Stimulated activated CD4-positive, alpha-beta T cell treated with anti-CD3 and anti-CD28 coated beads, Interleukin-4, amount 100 ng/mL, for 4 hours (primary cell): Measurements from ENCODE around the gene NUMBL.
"Not testable (repeated sequence)": the region's sequence is repeated elsewhere in the genome, so short reads cannot be mapped to it uniquely, and the experiment has no call there.

Source experiments
- DNase-seq, 2 experiments: peaks; one replicate each; pipeline ENCODE4 v3.0.0-alpha.2; 2020

NUMBL gene

DNA sequence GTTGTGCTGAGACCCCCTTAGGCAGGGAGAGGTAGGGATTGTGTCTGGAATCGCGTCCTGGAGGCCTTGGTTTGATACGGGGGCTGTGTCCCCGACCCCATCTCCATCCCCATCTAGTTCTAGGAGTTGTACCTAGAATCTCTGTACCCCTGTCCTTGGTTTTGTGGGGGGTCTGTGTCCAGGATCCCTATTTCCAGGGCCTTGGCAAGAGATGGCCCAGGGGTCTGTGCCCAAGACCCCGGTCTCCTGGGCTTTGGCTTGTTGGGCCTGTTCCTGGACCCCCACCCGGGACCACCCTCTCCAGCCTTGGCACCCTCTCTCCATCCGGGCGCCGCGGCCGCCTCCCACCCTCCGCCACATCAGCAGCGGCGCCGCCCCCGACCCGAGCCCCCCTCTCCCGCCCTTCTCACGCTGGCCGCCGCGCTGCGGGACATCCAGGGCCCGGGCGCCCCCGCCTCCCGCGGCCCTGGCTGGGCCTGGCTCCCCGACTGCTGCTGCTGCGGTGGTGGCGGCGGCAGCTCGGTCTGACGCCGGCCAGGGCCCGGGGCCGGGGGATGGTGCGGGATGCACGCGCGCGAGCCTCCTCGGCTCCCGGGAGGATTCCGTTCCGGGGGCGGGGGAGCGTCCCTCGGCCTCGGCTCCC lies at the start of gene NUMBL:
NUMBL (minus strand) TSS at position 602 of the 643 bp plus-strand sequence; CDS start at position 434, 168 bp downstream.
- no peak for DNase-seq

DNA sequence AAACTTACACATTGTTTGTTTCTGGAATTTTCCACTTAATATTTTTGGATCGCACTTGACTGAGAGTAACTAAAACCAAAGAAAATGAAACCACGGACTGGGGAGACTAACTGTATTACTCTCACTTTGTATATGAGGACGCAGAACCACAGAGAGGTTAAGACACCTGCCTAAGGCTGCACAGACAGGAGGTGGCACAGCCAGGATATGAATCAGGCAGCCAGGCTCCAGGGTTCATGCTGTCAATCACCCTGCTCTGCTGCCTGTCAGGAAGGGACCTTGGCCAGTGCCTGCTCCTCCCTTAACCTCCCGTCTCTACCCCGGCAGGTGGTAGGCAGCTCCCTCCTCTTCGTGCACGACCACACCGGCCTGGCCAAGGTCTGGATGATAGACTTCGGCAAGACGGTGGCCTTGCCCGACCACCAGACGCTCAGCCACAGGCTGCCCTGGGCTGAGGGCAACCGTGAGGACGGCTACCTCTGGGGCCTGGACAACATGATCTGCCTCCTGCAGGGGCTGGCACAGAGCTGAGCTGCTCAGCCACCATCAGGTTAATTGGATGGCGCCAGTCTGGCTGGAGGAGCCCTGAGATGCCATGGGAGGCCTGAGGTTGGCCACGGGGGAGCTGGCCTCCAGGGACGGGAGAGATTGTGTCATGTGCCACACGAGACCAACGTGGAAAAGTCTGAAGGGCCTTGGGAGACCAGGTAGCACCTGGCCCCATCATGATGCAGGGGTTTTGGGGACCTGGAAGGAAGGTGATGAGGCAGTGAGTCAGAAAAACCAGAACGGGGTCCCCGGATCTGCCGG lies 48.8 kb upstream of the NUMBL start:
- no peak for DNase-seq

- no peak for DNase-seq
Observed at GRCh38 chr19:40737102-40737644, 46.7 kb upstream of the NUMBL start.

GRCh38 chr19:40736661-40737060 lies 46.2 kb upstream of the NUMBL start:
- DNase-seq, result no peak

DNA sequence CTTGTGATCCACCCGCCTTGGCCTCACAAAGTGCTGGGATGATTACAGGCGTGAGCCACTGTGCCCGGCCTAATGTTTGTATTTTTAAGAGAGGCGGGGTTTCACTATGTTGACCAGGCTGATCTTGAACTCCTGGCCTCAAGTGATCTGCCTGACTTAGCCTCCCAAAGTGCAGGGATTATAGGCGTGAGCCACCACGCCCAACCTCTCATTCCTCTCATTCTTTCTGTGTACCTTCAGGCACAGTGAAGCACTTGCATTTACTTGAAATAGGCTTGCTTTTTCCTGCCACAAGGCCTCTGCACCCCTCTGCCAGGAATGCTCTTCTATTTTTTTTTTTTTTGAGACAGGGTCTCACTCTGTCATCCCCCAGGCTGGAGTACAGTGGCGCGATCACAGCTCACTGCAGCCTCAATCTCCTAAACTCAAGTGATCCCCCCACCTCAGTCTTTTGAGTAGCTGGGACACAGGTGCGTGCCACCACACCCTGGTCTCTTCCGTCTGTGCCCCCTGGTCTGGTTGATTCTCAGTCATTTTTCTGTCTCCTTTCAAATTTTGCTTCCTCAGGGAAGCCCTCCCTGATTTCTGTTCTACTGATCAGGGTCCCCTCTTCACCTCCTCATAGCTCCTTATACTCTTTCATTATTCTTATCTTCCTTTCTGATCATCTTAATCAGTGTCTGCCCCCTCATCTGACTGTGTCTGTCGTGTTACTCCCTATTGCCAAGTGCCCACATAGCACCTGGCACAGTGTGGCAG lies 44.7 kb upstream of the NUMBL start:
- no peak for DNase-seq

DNA sequence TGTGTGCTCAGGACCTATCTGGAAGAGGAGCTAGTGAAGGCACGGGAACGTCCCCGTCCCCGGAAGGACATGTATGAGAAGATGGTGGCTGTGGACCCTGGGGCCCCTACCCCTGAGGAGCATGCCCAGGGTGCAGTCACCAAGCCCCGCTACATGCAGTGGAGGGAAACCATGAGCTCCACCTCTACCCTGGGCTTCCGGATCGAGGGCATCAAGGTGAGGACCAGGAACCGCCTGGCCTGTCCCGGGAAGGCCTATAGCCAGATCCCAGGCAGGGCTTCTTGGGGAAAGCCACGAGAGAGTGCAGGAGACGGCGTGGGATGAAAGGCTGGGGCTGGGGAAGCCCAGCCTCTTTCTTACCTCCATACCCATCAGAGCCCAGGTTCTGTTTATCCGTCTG lies 42.7 kb upstream of the NUMBL start:
- DNase-seq, result no peak

DNA sequence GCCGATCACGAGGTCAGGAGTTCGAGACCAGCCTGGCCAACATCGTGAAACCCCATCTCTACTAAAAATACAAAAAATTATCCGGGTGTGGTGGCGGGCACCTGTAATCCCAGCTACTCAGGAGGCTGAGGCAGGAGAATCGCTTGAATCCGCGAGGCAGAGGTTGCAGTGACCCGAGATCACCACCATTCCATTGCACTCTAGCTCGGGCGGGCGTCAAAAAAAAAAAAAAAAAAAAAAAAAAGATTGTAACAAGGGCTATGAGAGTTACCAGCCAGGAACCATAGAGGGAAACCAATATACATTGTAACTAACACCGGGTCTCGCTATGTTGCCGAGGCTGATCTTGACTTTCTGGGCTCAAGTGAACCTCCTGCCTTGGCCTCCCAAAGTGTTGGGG lies 41.9 kb upstream of the NUMBL start:
- DNase-seq, result not testable (repeated sequence)

DNA sequence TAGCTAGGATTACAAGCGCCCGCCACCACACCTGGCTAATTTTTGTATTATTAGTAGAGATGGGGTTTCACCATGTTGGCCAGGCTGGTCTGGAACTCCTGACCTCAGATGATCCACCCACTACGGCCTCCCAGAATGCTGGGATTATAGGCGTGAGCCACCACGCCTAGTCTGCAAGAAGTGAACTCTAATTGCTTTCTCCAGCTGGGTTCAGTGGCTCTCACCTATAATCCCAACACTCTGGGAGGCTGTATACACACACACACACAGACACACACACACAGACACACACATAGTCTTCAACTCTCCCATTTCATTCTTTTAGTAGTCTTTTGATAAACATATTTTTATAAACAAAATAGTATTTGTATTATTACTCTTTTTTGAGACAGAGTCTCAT lies 39.6 kb upstream of the NUMBL start:
- not testable (repeated sequence) for DNase-seq

DNA sequence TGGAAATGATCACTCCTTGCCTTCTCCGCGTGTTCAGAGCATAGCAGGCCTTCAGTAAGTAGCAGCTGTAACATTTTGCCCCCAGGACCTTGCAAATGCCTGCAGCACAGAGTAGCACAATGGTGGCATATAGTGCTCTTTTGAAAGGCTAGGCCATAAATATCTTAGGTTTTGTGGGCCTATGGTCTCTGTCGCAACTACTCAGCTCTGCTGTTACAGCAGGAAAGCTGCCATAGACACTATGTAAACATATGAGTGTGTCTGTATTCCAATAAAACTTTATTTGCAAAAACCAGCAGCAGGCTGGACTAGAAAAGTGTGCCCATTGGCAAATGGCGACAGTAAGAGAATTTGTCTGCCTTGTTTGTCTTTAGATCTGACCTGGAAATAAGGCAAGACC lies 35.8 kb upstream of the NUMBL start:
- no peak for DNase-seq

DNA sequence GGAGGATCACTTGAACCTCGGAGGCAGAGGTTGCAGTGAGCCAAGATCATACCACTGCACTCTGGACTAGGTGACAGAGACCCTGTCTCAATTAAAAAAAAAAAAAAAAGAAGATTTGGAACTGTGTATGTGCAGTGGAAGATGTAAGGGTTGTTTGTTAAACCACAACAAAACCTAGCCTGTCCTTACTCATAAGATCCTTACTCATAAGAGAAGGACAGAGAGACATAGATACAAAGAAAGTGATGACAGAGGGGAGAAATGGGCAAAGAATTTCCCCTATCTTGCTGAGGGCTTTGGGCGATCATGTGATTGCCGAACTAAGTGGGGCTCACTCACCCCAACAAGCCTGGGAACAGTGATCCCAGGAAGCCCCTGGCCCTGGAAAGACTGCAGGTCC lies 34.4 kb upstream of the NUMBL start:
- no peak for DNase-seq

DNA sequence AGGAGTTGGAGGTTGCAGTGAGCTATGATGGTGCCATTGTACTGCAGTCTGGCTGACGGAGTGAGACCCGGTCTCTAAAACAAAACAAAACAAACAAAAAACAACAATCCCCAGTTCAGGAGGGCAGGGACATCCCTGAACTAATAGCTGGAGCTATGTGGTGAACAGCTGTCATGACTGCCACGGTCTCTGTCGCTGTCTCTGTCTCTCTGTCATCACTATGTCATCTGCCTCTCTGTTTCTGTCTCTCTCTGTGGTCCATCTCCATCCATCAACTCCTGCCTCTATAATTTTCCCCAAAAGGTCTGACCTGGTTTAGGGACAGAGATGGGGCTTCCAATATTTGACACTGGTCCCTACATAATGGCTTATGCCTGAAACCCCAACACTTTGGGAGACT lies 33.9 kb upstream of the NUMBL start:
- no peak for DNase-seq

- no peak for DNase-seq
Observed at GRCh38 chr19:40723661-40724254, 33.3 kb upstream of the NUMBL start.

DNA sequence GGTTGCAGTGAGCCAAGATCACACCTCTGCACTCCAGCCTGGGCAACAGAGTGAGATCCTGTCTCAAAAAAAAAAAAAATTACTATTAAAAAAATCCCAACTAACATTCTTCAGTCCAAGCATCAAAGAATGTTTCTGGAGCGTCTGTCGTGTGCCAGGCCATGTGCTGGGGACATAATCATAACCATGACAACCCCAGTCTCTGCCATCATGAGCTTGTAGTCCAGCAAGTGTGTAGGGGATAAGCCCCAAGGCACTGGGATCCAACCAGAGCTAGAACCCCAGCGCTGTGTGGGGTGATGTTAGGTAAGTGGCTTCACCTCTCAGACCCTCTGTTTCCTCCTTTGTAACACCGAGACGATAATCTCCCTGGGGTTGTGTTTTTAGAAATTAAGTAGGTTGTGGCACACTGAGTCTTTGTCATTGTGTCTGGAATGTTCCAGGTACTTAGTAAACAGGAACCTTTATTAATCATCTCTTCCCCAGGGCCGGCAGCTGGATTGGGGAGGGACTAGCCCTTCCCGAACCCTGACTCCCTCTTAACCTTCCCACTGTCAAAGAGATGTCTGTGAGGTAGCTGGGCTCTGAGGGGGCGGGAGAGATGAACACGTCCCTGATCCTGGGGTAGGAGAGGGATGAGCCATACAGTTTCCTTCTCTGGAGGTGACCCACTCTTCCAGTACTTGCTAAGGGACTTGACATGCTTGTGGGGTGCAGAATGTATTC lies 31.6 kb upstream of the NUMBL start:
- DNase-seq, result no peak

- DNase-seq, result no peak
Observed at GRCh38 chr19:40721140-40721486, 30.7 kb upstream of the NUMBL start.

DNA sequence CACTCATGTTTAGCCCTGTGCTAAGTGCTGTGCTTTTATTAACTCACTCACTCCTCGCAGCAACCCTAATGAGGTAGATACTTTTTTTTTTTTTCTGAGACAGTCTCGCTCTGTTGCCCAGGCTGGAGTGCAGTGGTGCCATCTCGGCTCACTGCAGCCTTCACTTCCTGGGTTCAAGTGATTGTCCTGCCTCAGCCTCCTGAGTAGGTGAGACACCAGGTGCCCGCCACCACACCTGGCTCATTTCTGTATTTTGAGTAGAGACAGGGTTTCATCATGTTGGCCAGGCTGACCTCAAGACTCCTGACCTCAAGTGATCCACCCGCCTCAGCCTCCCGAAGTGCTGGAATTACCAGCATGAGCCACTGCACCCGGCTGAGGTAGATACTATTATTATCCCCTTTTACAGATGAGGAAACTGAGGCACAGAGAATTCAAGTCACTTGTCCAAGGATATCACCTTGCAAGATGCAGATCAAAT lies 29.0 kb upstream of the NUMBL start:
- DNase-seq, result no peak

- no peak for DNase-seq
Observed at GRCh38 chr19:40718774-40719391, 28.4 kb upstream of the NUMBL start.

GRCh38 chr19:40717880-40718773 lies 27.7 kb upstream of the NUMBL start:
- DNase-seq, result peak in 1 of 2 experiments; percentile 6

DNA sequence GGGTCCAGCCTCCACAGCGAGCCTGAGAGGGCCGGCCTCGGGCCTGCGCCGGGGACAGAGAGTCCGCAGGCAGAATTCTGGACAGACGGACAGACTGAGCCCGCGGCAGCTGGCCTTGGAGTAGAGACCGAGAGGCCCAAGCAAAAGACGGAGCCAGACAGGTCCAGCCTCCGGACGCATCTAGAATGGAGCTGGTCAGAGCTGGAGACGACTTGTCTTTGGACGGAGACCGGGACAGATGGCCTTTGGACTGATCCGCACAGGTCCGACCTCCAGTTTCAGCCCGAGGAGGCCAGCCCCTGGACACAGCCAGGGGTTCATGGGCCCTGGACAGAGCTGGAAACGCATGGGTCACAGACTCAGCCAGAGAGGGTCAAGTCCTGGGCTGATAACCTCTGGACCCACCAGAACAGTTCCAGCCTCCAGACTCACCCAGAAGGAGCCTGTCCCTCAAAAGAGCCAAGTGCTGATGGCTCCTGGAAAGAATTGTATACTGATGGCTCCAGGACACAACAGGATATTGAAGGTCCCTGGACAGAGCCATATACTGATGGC lies 27.0 kb upstream of the NUMBL start:
- no peak for DNase-seq

GRCh38 chr19:40716482-40717324 lies 26.3 kb upstream of the NUMBL start, which contains the start of the genes COQ8B and ITPKC:
COQ8B (minus strand) TSS chr19:40716886; CDS start chr19:40714632, 2,254 bp downstream.
ITPKC (plus strand) TSS chr19:40717112; CDS start chr19:40717136, 24 bp downstream.
- peak; percentile 100 for DNase-seq
